ENCODE results near the gene SERPINB2.
"Not testable (repeated sequence)": the region's sequence is repeated elsewhere in the genome, so short reads cannot be mapped to it uniquely, and the experiment has no call there.

SERPINB2 gene

GRCh38 chr18:63924551-63924950, 37.0 kb downstream of the SERPINB2 start:
- in situ Hi-C loops (cut with MboI; ENCODE audit: low sequenced_read_pairs) = no loop called here

- in situ Hi-C loops (cut with MboI; ENCODE audit: low sequenced_read_pairs) = no loop called here
Observed at GRCh38 chr18:63928331-63928730, 40.8 kb downstream of the SERPINB2 start.

DNA sequence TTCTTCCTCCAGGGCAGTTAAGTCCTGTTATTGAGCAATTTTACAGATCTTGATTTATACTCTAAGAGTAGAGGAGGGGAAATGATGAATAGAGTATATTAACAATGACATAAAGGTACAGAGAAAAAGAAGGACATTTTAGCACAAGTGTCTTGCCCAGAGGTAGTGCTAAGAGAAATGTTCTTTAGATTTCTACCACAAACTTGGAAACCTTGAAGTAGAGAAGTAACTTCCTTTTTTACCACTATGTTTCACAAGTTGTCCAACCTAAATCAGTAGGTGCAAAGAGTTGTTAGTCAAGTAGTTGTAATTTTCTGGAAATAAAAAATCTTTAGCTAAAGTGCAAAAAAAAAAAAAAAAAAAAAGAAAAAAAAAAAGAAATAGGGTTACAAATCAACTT, 41.9 kb downstream of the SERPINB2 start:
- in situ Hi-C loops (cut with MboI; ENCODE audit: low sequenced_read_pairs) = not testable (repeated sequence)

GRCh38 chr18:63930773-63931354, 43.4 kb downstream of the SERPINB2 start:
- in situ Hi-C loops (cut with MboI; ENCODE audit: low sequenced_read_pairs) = no loop called here

GRCh38 chr18:63936156-63936931, 48.8 kb downstream of the SERPINB2 start:
- in situ Hi-C loops (cut with MboI; ENCODE audit: low sequenced_read_pairs) = no loop called here

GRCh38 chr18:63936932-63937393, 49.5 kb downstream of the SERPINB2 start:
- in situ Hi-C loops (cut with MboI; ENCODE audit: low sequenced_read_pairs) = no loop called here

- in situ Hi-C loops (cut with MboI; ENCODE audit: low sequenced_read_pairs) = no loop called here
Observed at GRCh38 chr18:63940008-63940407, 52.5 kb downstream of the SERPINB2 start.

GRCh38 chr18:63940543-63941050, 53.1 kb downstream of the SERPINB2 start:
- in situ Hi-C loops (cut with MboI; ENCODE audit: low sequenced_read_pairs) = not testable (repeated sequence)

- in situ Hi-C loops (cut with MboI; ENCODE audit: low sequenced_read_pairs) = no loop called here
Observed at GRCh38 chr18:63947051-63947790, 59.7 kb downstream of the SERPINB2 start.

DNA sequence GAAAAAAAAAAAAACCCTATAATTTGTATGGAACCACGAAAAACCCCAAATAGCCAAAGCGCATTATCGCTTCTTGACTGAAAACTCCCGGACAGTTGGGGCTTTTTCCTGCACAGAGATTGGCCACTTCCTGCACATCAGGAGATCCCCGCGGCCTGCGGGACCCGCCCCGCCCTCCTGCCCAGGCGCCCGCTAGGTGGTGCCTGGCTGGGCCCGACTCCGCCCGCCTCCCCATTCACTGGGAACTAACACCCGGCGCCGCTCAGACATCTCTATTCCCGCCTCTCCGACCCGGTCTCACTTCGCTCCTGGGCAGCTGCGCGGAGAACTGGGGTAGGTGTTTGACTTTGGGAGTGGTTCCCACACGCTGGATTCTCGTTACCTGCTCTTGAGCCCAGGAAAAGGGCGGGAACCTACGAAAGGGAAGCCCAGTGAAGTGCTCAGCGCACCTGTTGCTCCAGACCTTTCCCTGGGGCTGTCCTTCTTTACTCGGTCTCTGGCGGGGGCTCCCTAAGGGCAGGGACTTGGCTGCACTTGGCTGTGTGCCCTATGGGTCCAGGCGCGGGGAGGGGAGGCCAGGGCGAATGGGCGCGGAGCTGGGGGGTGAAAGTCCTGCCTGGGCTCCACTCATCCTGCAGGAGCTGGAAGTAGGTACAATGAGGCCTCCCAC, 61.7 kb downstream of the SERPINB2 start, which contains the start of gene HMSD:
TSS of gene HMSD (plus strand) at position 234 of the 670 bp plus-strand sequence. CDS start 4,155 bp downstream, outside the sequence.
- in situ Hi-C loops (cut with MboI; ENCODE audit: low sequenced_read_pairs) = no loop called here

GRCh38 chr18:63951302-63951705, 63.8 kb downstream of the SERPINB2 start:
- in situ Hi-C loops (cut with MboI; ENCODE audit: low sequenced_read_pairs) = no loop called here

Measured in HL-60/S4 (cell line).